Measurements from ENCODE around the gene TBX2. TPM values are rescaled to one million over a fixed set of nuclear protein-coding genes. Genes with fewer than 3 reads are reported as not detected.

The TBX2 gene
- total RNA-seq, 1 donor from 2014 or later: not detected

- H3K9me3 Mint-ChIP-seq: no peaks in the 10 kb centered on the region
- no peaks in the 10 kb centered on the region for H3K4me1 Mint-ChIP-seq (ENCODE audit: low read depth)
- intact Hi-C loops (cut with micrococcal nuclease): no loop called here
- DNase-seq (ENCODE audit: low spot score): no peak
- no peak overlapping the region for H3K4me3 Mint-ChIP-seq
- H3K27ac Mint-ChIP-seq: no peak overlapping the region
- no peaks in the 10 kb centered on the region for H3K36me3 Mint-ChIP-seq (ENCODE audit: low read depth)
- no peaks in the 10 kb centered on the region for H3K27me3 Mint-ChIP-seq (ENCODE audit: insufficient read depth)
Observed at GRCh38 chr17:61362852-61363600, 36.6 kb upstream of the TBX2 start.

GRCh38 chr17:61363601-61364462 lies 35.8 kb upstream of the TBX2 start:
- Mint-ChIP-seq H3K4me3 (no peak overlapping the region), H3K9me3 (no peaks in the 10 kb centered on the region), H3K27ac (no peak overlapping the region), H3K36me3 (ENCODE audit: low read depth) (no peaks in the 10 kb centered on the region), H3K27me3 (ENCODE audit: insufficient read depth) (no peaks in the 10 kb centered on the region), H3K4me1 (ENCODE audit: low read depth) (no peaks in the 10 kb centered on the region)
- no peak for DNase-seq (ENCODE audit: low spot score)
- intact Hi-C loops (cut with micrococcal nuclease): no loop called here

GRCh38 chr17:61364463-61364846 lies 35.2 kb upstream of the TBX2 start:
- H3K27ac Mint-ChIP-seq: no peak overlapping the region
- H3K4me1 Mint-ChIP-seq (ENCODE audit: low read depth): no peaks in the 10 kb centered on the region
- no peak overlapping the region for H3K4me3 Mint-ChIP-seq
- intact Hi-C loops (cut with micrococcal nuclease): no loop called here
- no peak for DNase-seq (ENCODE audit: low spot score)
- H3K36me3 Mint-ChIP-seq (ENCODE audit: low read depth): no peaks in the 10 kb centered on the region
- H3K9me3 Mint-ChIP-seq: no peaks in the 10 kb centered on the region
- H3K27me3 Mint-ChIP-seq (ENCODE audit: insufficient read depth): no peaks in the 10 kb centered on the region

- Mint-ChIP-seq H3K27ac (no peak overlapping the region), H3K36me3 (ENCODE audit: low read depth) (no peaks in the 10 kb centered on the region), H3K9me3 (no peaks in the 10 kb centered on the region), H3K27me3 (ENCODE audit: insufficient read depth) (no peaks in the 10 kb centered on the region), H3K4me3 (no peak overlapping the region), H3K4me1 (ENCODE audit: low read depth) (no peaks in the 10 kb centered on the region)
- intact Hi-C loops (cut with micrococcal nuclease): no loop called here
- DNase-seq (ENCODE audit: low spot score): no peak
Observed at GRCh38 chr17:61366076-61366714, 33.4 kb upstream of the TBX2 start.

GRCh38 chr17:61366715-61367413 lies 32.8 kb upstream of the TBX2 start:
- H3K27ac Mint-ChIP-seq: no peak overlapping the region
- intact Hi-C loops (cut with micrococcal nuclease): no loop called here
- no peak overlapping the region for H3K4me3 Mint-ChIP-seq
- no peaks in the 10 kb centered on the region for H3K4me1 Mint-ChIP-seq (ENCODE audit: low read depth)
- H3K36me3 Mint-ChIP-seq (ENCODE audit: low read depth): no peaks in the 10 kb centered on the region
- no peaks in the 10 kb centered on the region for H3K9me3 Mint-ChIP-seq
- H3K27me3 Mint-ChIP-seq (ENCODE audit: insufficient read depth): no peaks in the 10 kb centered on the region
- DNase-seq (ENCODE audit: low spot score): no peak

GRCh38 chr17:61368049-61368831 lies 31.4 kb upstream of the TBX2 start:
- Mint-ChIP-seq H3K27ac (no peak overlapping the region), H3K9me3 (no peaks in the 10 kb centered on the region)

GRCh38 chr17:61368832-61369450 lies 30.7 kb upstream of the TBX2 start:
- intact Hi-C loops (cut with micrococcal nuclease): no loop called here
- Mint-ChIP-seq H3K27me3 (ENCODE audit: insufficient read depth) (peaks cover 1% of the 10 kb centered on the region), H3K4me1 (ENCODE audit: low read depth) (no peaks in the 10 kb centered on the region), H3K4me3 (no peak overlapping the region), H3K36me3 (ENCODE audit: low read depth) (no peaks in the 10 kb centered on the region), H3K9me3 (no peaks in the 10 kb centered on the region), H3K27ac (no peak overlapping the region)
- no peak for DNase-seq (ENCODE audit: low spot score)

More at GRCh38 chr17:61368049-61368831, 31.4 kb upstream of the TBX2 start:
- intact Hi-C loops (cut with micrococcal nuclease): no loop called here
- no peaks in the 10 kb centered on the region for H3K36me3 Mint-ChIP-seq (ENCODE audit: low read depth)
- H3K4me1 Mint-ChIP-seq (ENCODE audit: low read depth): no peaks in the 10 kb centered on the region
- H3K4me3 Mint-ChIP-seq: no peak overlapping the region
- no peaks in the 10 kb centered on the region for H3K27me3 Mint-ChIP-seq (ENCODE audit: insufficient read depth)
- no peak for DNase-seq (ENCODE audit: low spot score)

GRCh38 chr17:61369751-61370150 lies 29.9 kb upstream of the TBX2 start:
- H3K4me3 Mint-ChIP-seq: no peak overlapping the region

GRCh38 chr17:61371179-61371578 lies 28.5 kb upstream of the TBX2 start:
- Mint-ChIP-seq H3K27me3 (ENCODE audit: insufficient read depth) (peaks cover 1% of the 10 kb centered on the region), H3K9me3 (no peaks in the 10 kb centered on the region), H3K4me1 (ENCODE audit: low read depth) (no peaks in the 10 kb centered on the region), H3K36me3 (ENCODE audit: low read depth) (no peaks in the 10 kb centered on the region), H3K4me3 (no peak overlapping the region), H3K27ac (no peak overlapping the region)
- intact Hi-C loops (cut with micrococcal nuclease): no loop called here
- DNase-seq (ENCODE audit: low spot score): no peak

More at GRCh38 chr17:61369751-61370150, 29.9 kb upstream of the TBX2 start:
- DNase-seq (ENCODE audit: low spot score): no peak
- peaks cover 1% of the 10 kb centered on the region for H3K27me3 Mint-ChIP-seq (ENCODE audit: insufficient read depth)
- no peaks in the 10 kb centered on the region for H3K9me3 Mint-ChIP-seq
- H3K36me3 Mint-ChIP-seq (ENCODE audit: low read depth): no peaks in the 10 kb centered on the region
- intact Hi-C loops (cut with micrococcal nuclease): no loop called here
- no peak overlapping the region for H3K27ac Mint-ChIP-seq
- H3K4me1 Mint-ChIP-seq (ENCODE audit: low read depth): no peaks in the 10 kb centered on the region

GRCh38 chr17:61371606-61372005 lies 28.0 kb upstream of the TBX2 start:
- Mint-ChIP-seq H3K27ac (no peak overlapping the region), H3K4me3 (no peak overlapping the region), H3K36me3 (ENCODE audit: low read depth) (no peaks in the 10 kb centered on the region), H3K4me1 (ENCODE audit: low read depth) (no peaks in the 10 kb centered on the region), H3K9me3 (no peaks in the 10 kb centered on the region), H3K27me3 (ENCODE audit: insufficient read depth) (peaks cover 1% of the 10 kb centered on the region)
- intact Hi-C loops (cut with micrococcal nuclease): no loop called here
- no peak for DNase-seq (ENCODE audit: low spot score)

GRCh38 chr17:61372436-61372835 lies 27.2 kb upstream of the TBX2 start:
- H3K27ac Mint-ChIP-seq: no peak overlapping the region
- no peaks in the 10 kb centered on the region for H3K4me1 Mint-ChIP-seq (ENCODE audit: low read depth)
- no peak for DNase-seq (ENCODE audit: low spot score)
- no peaks in the 10 kb centered on the region for H3K36me3 Mint-ChIP-seq (ENCODE audit: low read depth)
- peaks cover 1% of the 10 kb centered on the region for H3K27me3 Mint-ChIP-seq (ENCODE audit: insufficient read depth)
- intact Hi-C loops (cut with micrococcal nuclease): no loop called here
- H3K4me3 Mint-ChIP-seq: no peak overlapping the region
- no peaks in the 10 kb centered on the region for H3K9me3 Mint-ChIP-seq
